K562 (cell line): ENCODE results near the gene DPEP2. TPM values are rescaled to one million over a fixed set of nuclear protein-coding genes. Genes with fewer than 3 reads are reported as not detected.

Experiments used
- ATAC-seq: fragments of 200-7000 bp; cut with Tn5 transposase; 3 replicates; pipeline ENCODE4 v1.9.1; 2020; ENCODE audit warnings: moderate library complexity
- BruUV-seq: library from RNA; stranded (reverse); fragments of 400-500 nt; replicated peaks from 2 replicates; lab custom pipeline; 2021; lab: Mats Ljungman, UMichigan
- CTCF ChIA-PET: fragments of 300-600 bp; formaldehyde crosslinking; extraction: SDS; loops from one replicate; lab custom pipeline; 2021; ENCODE audit warnings: low intra/inter-chr PET ratio; lab: Yijun Ruan, JAX
- POLR2A ChIA-PET: fragments of 300-600, 350-650 bp; sonication (Branson Sonifier 250); formaldehyde crosslinking; extraction: SDS; loops from one replicate; lab custom pipeline; 2021; ENCODE audit warnings: antibody characterized with exemption, inconsistent platforms; lab: Yijun Ruan, JAX
- DNase-seq, 4 experiments: peaks; one replicate each; pipeline versions ENCODE4 v3.0.0 to v3.0.0-alpha.2; 2011 to 2018; ENCODE audit warnings: low spot score in 3 of 4, mixed read lengths in 3 of 4; ENCODE audit errors: extremely low read depth in 1 of 4
- FAIRE-seq: peaks from 2 replicates; lab custom pipeline; 2011; peaks lifted over from hg19 to GRCh38; lab: Jason Lieb, UNC
- H2AFZ ChIP-seq: 2 replicates; pipeline ENCODE4 v1.6.0; 2011; ENCODE audit warnings: low read depth, low read length, control low read depth, inconsistent platforms
- H3K27ac ChIP-seq: fragments of 200-600 bp; 3 replicates; pipeline ENCODE4 v1.8.0; 2011; ENCODE audit warnings: low read depth, mild to moderate bottlenecking, control low read depth, inconsistent platforms, low read length, moderate library complexity, mixed read lengths; ENCODE audit errors: extremely low read depth
- H3K27me3 ChIP-seq, 2 experiments: fragments of 300-600 bp in 1 of 2; 2 replicates in 1 of 2; 3 replicates in 1 of 2; pipeline versions ENCODE4 v1.6.0 to v1.8.0; 2011; ENCODE audit warnings: inconsistent platforms in 2 of 2, low read length in 2 of 2, mild to moderate bottlenecking in 1 of 2, mixed read lengths in 1 of 2, moderate library complexity in 1 of 2; ENCODE audit not compliant: control insufficient read depth in 2 of 2, insufficient read depth in 2 of 2
- H3K36me3 ChIP-seq: fragments of 300-600 bp; 3 replicates; pipeline ENCODE4 v1.8.0; 2011; ENCODE audit warnings: mild to moderate bottlenecking, low read length, inconsistent platforms; ENCODE audit not compliant: control insufficient read depth, insufficient read depth
- H3K4me1 ChIP-seq, 2 experiments: fragments of 200-600 bp in 1 of 2; replicated peaks in 1 of 2; 2 replicates in 1 of 2; 3 replicates in 1 of 2; pipeline versions ENCODE4 v1.5.1 to v1.8.0; 2011; ENCODE audit warnings: inconsistent platforms in 2 of 2, low read length in 2 of 2, mild to moderate bottlenecking in 1 of 2, mixed read lengths in 1 of 2, moderate library complexity in 1 of 2; ENCODE audit not compliant: control insufficient read depth in 2 of 2, insufficient read depth in 2 of 2
- H3K4me2 ChIP-seq: 2 replicates; pipeline ENCODE4 v1.6.1; 2011; ENCODE audit warnings: low read length, control low read depth, inconsistent platforms, mixed read lengths; ENCODE audit not compliant: insufficient read depth
- H3K4me3 ChIP-seq: fragments of 200-600 bp; sonication (generic), shearing (Covaris generic); 2 replicates; pipeline ENCODE4 v1.5.1; 2016; ENCODE audit warnings: control low read depth, inconsistent platforms
- H3K79me2 ChIP-seq: fragments of 200-600 bp; 3 replicates; pipeline ENCODE4 v1.8.0; 2011; ENCODE audit warnings: low read length, inconsistent platforms; ENCODE audit not compliant: control insufficient read depth, insufficient read depth
- H3K9ac ChIP-seq, 2 experiments: 2 replicates each; pipeline versions ENCODE4 v1.6.0 to v1.6.1; 2011; ENCODE audit warnings: low read depth in 2 of 2, low read length in 2 of 2, control low read depth in 1 of 2, inconsistent platforms in 1 of 2, mild to moderate bottlenecking in 1 of 2, mixed read lengths in 1 of 2; ENCODE audit not compliant: insufficient read depth in 1 of 2
- H3K9me1 ChIP-seq: one replicate; pipeline ENCODE4 v1.6.0; 2011; ENCODE audit warnings: inconsistent platforms, mild to moderate bottlenecking, low read length, moderate library complexity; ENCODE audit not compliant: control insufficient read depth, insufficient read depth
- H3K9me3 ChIP-seq: replicated peaks from 2 replicates; pipeline ENCODE4 v1.5.1; 2011; ENCODE audit warnings: low read depth, low read length, inconsistent platforms; ENCODE audit not compliant: control insufficient read depth, insufficient read depth
- H4K20me1 ChIP-seq: replicated peaks from 2 replicates; pipeline ENCODE4 v1.6.1; 2011; ENCODE audit warnings: low read length, inconsistent platforms, mixed read lengths; ENCODE audit not compliant: control insufficient read depth, insufficient read depth
- CBFA2T2 ChIP-seq: fragments of 450-650 bp; conservative IDR thresholded peaks from 2 replicates; pipeline ENCODE4 v1.6.1; 2017; ENCODE audit warnings: mild to moderate bottlenecking
- CBX5 ChIP-seq: IDR thresholded peaks from 2 replicates; pipeline ENCODE4 v1.6.1; 2014; ENCODE audit warnings: low read depth, borderline replicate concordance
- FOXJ2 ChIP-seq: fragments of 200-800 bp; sonication (Bioruptor generic); IDR thresholded peaks from 2 replicates; pipeline ENCODE4 v1.6.1; 2016; ENCODE audit warnings: missing genetic modification characterization, missing compliant biosample characterization
- GABPB1 ChIP-seq: sonication (generic); formaldehyde crosslinking; IDR thresholded peaks from 2 replicates; pipeline ENCODE4 v1.8.0; 2022; ENCODE audit warnings: mild to moderate bottlenecking, missing genetic modification reagents
- KDM1A ChIP-seq, 2 experiments: fragments of 450-650 bp; IDR thresholded peaks; 2 replicates each; pipeline ENCODE4 v1.6.1; 2016; ENCODE audit warnings: mild to moderate bottlenecking in 2 of 2
- MBD2 ChIP-seq: sonication (generic); IDR thresholded peaks from 2 replicates; pipeline ENCODE4 v1.6.1; 2016; ENCODE audit warnings: low read depth, borderline replicate concordance
- MCM3 ChIP-seq: fragments of 450-650 bp; IDR thresholded peaks from 2 replicates; pipeline ENCODE4 v1.6.1; 2016
- MECOM ChIP-seq: fragments of 250-450 bp; sonication (Bioruptor Pico); IDR thresholded peaks from 2 replicates; pipeline ENCODE4 v1.8.0; 2022; ENCODE audit warnings: inconsistent platforms
- MIER1 ChIP-seq: fragments of 450-650 bp; IDR thresholded peaks from 2 replicates; pipeline ENCODE4 v1.6.1; 2016; ENCODE audit warnings: antibody characterized with exemption, mild to moderate bottlenecking, low read depth
- MNT ChIP-seq, 2 experiments: fragments of 450-650 bp; conservative IDR thresholded peaks; 2 replicates each; pipeline ENCODE4 v1.6.1; 2017; ENCODE audit warnings: mild to moderate bottlenecking in 2 of 2, moderate library complexity in 2 of 2
- NCOA1 ChIP-seq: fragments of 450-650 bp; IDR thresholded peaks from 2 replicates; pipeline ENCODE4 v1.6.1; 2016; ENCODE audit warnings: low read depth
- NFE2L1 ChIP-seq: fragments of 450-650 bp; IDR thresholded peaks from 2 replicates; pipeline ENCODE4 v1.6.1; 2016; ENCODE audit warnings: missing genetic modification characterization, low read depth, mild to moderate bottlenecking, missing compliant biosample characterization, moderate library complexity, borderline replicate concordance
- NONO ChIP-seq, 2 experiments: fragments of 200-400 bp in 1 of 2; fragments of 450-650 bp in 1 of 2; formaldehyde crosslinking in 1 of 2; IDR thresholded peaks; 2 replicates each; pipeline ENCODE4 v1.6.1; 2017; ENCODE audit warnings: low read depth in 2 of 2, mild to moderate bottlenecking in 2 of 2, moderate library complexity in 2 of 2, low read length in 1 of 2
- POLR2AphosphoS5 ChIP-seq: IDR thresholded peaks from 2 replicates; pipeline ENCODE4 v1.6.1; 2011; ENCODE audit warnings: mild to moderate bottlenecking, low read depth, low read length, moderate library complexity; ENCODE audit not compliant: control insufficient read depth, insufficient read depth
- SP2 ChIP-seq: IDR thresholded peaks from 2 replicates; pipeline ENCODE4 v1.6.1; 2011; ENCODE audit warnings: mild to moderate bottlenecking, low read depth, low read length, moderate library complexity; ENCODE audit not compliant: poor library complexity, severe bottlenecking; ENCODE audit errors: extremely low read depth
- XRCC3 ChIP-seq: fragments of 450-650 bp; IDR thresholded peaks from 2 replicates; pipeline ENCODE4 v1.6.1; 2017; ENCODE audit warnings: mild to moderate bottlenecking, moderate library complexity
- ZC3H8 ChIP-seq: fragments of 450-650 bp; IDR thresholded peaks from 2 replicates; pipeline ENCODE4 v1.6.1; 2017
- ZNF253 ChIP-seq: fragments of 250-450 bp; sonication (Bioruptor Pico); conservative IDR thresholded peaks from 2 replicates; pipeline ENCODE4 v1.6.1; 2021; ENCODE audit warnings: mild to moderate bottlenecking
- WGBS: fragments of 100-300 bp; shearing (Covaris generic); methylation state at CpG from one replicate; pipeline ENCODE4 v1.1.6; 2016; ENCODE audit warnings: low coverage, mixed read lengths; ENCODE audit not compliant: insufficient coverage; ENCODE audit errors: missing lambda C conversion rate; 5-methylcytosine and 5-hydroxymethylcytosine counted together
- in situ Hi-C: fragments of 300-500 bp; cut with MboI; formaldehyde crosslinking; loops from 4 replicates; pipeline ENCODE4 v1.15.0; 2018; ENCODE audit warnings: inconsistent platforms, mixed read lengths
- intact Hi-C: fragments of 100-400 bp; cut with micrococcal nuclease; formaldehyde crosslinking; loops from 2 replicates; pipeline ENCODE4 v1.14.2; 2022
- polyA plus RNA-seq, 8 experiments: library from polyadenylated mRNA; depleted of rRNA in 4 of 8; stranded (reverse) in 5 of 8; unstranded in 3 of 8; fragments of >200 nt; fragmentation: Nextera tagmentation in 2 of 8; fragmentation: Illumina TruSeq in 1 of 8; extraction: Ambion mirVana in 2 of 8; extraction: Trizol in 1 of 8; gene quantifications; 2 replicates each; pipeline versions ENCODE4 v1.2.1 to v1.2.3, GENCODE V29; 2011 to 2014; ENCODE audit warnings: inconsistent platforms in 1 of 8, missing spikeins in 1 of 8
- total RNA-seq, 7 experiments: library from RNA; depleted of rRNA in 6 of 7; stranded (reverse); fragments of >200 nt in 6 of 7; fragmentation: Illumina TruSeq in 2 of 7; extraction: Trizol in 2 of 7; gene quantifications; 2 replicates each; pipeline versions ENCODE4 v1.2.1 to v1.2.3, GENCODE V29; 2011 to 2021; ENCODE audit warnings: low replicate concordance in 1 of 7
- TF ChIP-seq, protein P1 (sequence below): fragments of 450-650 bp; IDR thresholded peaks from one replicate; pipeline ENCODE4 v1.6.1; 2018; ENCODE audit warnings: mild to moderate bottlenecking, moderate library complexity; ENCODE audit not compliant: partially characterized antibody

Gene DPEP2
- total and polyA plus RNA-seq, 9 of the 15 experiments (the other 6 are each of a cell fraction or from before 2014, with no cell fraction given), result 0.14 to 1.2 (median 0.38) TPM

DNA sequence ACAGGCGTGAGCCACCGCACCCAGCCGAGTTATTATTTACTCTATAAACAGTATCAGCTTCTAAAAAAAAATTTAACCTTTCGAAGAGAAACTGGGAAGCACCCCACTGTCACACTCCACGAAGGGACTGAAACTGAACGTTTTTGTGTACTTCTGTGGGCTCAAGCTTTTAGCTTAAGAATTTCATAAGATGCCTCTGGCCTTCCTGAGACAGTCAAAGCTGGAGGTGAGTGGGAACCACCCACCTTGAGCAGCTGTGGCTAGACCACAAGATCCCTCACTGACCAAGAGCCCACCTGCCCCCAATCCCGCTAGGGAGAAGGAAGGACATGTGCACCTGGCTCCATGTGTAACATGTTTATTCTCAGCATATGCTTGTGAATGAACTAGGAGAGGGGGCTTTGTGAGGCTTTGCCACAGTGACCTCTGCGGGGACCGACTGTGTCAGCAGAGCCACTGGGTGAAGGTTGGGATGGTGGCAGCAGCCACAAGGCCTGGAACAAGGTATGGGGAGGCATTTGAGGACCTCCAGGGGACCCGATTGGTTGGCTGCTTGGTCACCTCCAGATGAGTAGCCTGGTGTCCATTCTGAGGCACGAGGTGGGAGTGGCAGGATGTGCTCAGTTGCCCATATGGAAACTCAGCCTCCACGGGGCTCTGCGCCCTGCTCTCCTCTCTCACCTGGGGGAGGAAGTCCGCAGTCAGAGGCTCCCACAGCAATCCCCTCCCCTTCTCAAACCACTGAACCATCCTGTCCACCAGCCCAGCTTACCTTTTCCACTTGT is 23.8 kb downstream of the DPEP2 start:
- H3K27me3 ChIP-seq, result peaks cover 0 to 4% of the 10 kb centered on the region in 2 experiments; a peak in 1 of 5 replicates
- 35% methylated on average over 12 of the region's 14 CpGs for WGBS
- peak overlapping the region; percentile 67 for H2AFZ ChIP-seq
- no peaks in the 10 kb centered on the region for H3K79me2 ChIP-seq
- BruUV-seq, result no TSS peak
- H3K4me2 ChIP-seq, result no peak overlapping the region
- no peaks in the 10 kb centered on the region for H4K20me1 ChIP-seq
- no peak overlapping the region for H3K27ac ChIP-seq
- no peak overlapping the region for H3K4me3 ChIP-seq
- H3K36me3 ChIP-seq, result no peaks in the 10 kb centered on the region
- CTCF ChIA-PET, result no interaction called here
- peak; percentile 16; the same call in 1 of the 3 replicates for ATAC-seq
- no peak for FAIRE-seq
- no peaks in the 10 kb centered on the region for H3K9me1 ChIP-seq
- TF ChIP-seq ZC3H8 (no peak), NCOA1 (no peak), FOXJ2 (tag) (no peak), GABPB1 (CRISPR knock-in tag) (no peak), NFE2L1 (tag) (no peak), KDM1A (IDR thresholded peaks at IDR 0.05) (no peak), NONO (IDR thresholded peaks at IDR 0.05; ENCODE audit: low read depth in 2 of 2, low read length in 1 of 2) (no peak), MCM3 (no peak), CBX5 (no peak), MECOM (CRISPR knock-in tag) (no peak), MNT (conservative IDR thresholded peaks at IDR 0.05) (no peak), MBD2 (no peak), CBFA2T2 (no peak), MIER1 (no peak), ZNF253 (CRISPR knock-in tag) (no peak), XRCC3 (no peak), POLR2AphosphoS5 (no peak), SP2 (no peak)
- TF ChIP-seq, protein P1, sequence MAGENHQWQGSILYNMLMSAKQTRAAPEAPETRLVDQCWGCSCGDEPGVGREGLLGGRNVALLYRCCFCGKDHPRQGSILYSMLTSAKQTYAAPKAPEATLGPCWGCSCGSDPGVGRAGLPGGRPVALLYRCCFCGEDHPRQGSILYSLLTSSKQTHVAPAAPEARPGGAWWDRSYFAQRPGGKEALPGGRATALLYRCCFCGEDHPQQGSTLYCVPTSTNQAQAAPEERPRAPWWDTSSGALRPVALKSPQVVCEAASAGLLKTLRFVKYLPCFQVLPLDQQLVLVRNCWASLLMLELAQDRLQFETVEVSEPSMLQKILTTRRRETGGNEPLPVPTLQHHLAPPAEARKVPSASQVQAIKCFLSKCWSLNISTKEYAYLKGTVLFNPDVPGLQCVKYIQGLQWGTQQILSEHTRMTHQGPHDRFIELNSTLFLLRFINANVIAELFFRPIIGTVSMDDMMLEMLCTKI, result no peak
- intact Hi-C loops (no loop called here), in situ Hi-C loops (no loop called here)
- H3K9me3 ChIP-seq, result no peaks in the 10 kb centered on the region
- POLR2A ChIA-PET, result no interaction called here
- DNase-seq, result no peak
- peaks cover 0 to 16% of the 10 kb centered on the region in 2 experiments; a peak in 3 of 5 replicates for H3K4me1 ChIP-seq
- peak overlapping the region in 1 of 2 experiments; percentile 68; a peak in 3 of 4 replicates for H3K9ac ChIP-seq
